Neural cell (in vitro differentiated cells): ENCODE results near the gene PPIG.

Experiments
- CTCF ChIP-seq: fragments of 450-650 bp; IDR thresholded peaks from 2 replicates; pipeline ENCODE4 v1.5.1; 2014; ENCODE audit warnings: antibody characterized with exemption, mild to moderate bottlenecking, moderate library complexity; ENCODE audit not compliant: poor library complexity, severe bottlenecking
- RAD21 ChIP-seq: fragments of 450-650 bp; conservative IDR thresholded peaks from 2 replicates; pipeline ENCODE4 v1.6.1; 2014; ENCODE audit warnings: antibody characterized with exemption, mild to moderate bottlenecking, moderate library complexity

- TF ChIP-seq RAD21 (no peak), CTCF (no peak)
Measured at GRCh38 chr2:169636440-169637097, 52.4 kb downstream of the PPIG start.
